Hippocampal formation (tissue), 2 donors: ENCODE data around the gene RPL28.
A peak's percentile ranks its signal among the peaks of the same experiment; 100 is the strongest.
"Not testable (repeated sequence)": the region's sequence is repeated elsewhere in the genome, so short reads cannot be mapped to it uniquely, and the experiment has no call there.

Experiments used
- DNase-seq, 2 donors: peaks; one replicate each; lab custom pipeline; 2025; lab: John Stamatoyannopoulos, UW

Gene RPL28

GRCh38 chr19:55392820-55393761, 7.4 kb downstream of the RPL28 start:
- DNase-seq, result no peak

DNA sequence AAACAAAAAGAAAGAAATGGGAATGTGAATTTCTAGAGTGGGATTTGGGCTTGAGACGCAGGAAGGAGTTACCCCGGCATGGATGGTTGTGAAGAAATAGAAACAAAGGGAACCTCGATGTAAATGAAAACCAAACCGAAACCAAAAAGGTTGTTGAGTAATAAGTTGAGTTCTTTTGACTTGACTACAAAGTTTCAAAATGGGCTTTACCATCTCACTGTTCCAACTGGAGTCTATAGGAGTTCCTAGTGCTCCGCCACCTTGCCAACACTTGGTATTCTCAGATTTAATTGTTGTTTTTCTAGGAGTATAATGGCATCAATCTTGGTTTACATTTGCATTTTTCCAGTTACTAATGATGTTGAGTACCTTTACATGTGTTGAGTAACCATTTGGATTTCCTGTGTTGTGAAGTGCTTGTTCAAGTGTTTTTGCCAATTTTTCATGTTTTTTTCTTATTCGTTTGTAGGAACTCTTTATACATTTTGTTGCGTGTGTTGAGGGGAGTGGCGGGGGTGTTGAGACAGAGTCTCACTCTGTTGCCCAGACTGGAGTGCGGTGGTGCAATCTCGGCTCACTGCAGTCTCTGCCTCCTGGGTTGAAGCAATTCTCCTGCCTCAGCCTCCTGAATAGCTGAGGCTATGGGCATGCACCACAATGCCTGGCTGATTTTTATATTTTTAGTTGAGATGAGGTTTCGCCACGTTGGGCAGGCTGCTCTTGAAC, 12.6 kb downstream of the RPL28 start:
- DNase-seq, result no peak

DNA sequence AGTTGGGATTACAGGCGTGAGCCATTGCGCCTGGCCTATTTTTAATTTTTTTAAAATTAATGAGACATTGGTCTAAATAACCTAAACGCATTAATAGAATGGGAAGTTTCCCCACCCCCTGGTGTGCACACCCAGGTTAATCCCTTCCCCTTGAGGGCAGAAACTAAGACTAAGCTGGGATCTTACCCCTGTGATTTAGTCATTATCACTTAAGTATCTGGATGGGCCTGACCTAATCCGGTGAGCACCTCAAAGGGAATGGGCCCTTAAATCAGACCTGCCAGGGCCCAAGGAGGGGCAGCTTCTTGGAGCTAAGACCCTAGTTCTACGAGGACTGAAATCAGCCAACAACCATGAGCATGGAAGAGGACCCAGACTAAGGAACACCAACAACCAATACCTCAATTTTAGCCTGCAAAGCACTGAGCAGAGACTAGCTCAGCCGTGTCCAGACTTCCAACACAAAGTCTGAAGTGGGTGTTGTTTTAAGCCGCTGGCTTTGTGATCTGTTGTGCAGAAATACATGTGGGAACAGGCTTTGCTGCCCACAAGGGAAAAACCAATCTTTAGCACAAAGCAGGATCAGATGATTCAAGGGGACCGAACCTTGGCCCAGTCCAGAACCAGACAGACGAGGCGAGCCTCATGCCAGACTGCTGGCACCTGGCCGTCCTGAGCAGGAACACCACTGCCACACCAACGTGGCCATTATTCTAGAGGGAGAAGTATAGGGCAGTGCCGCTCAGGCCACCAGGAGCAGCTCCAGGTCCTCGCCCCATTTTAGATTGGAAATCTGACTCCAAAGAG, 14.8 kb downstream of the RPL28 start:
- DNase-seq, result no peak

- DNase-seq, result not testable (repeated sequence)
Observed at GRCh38 chr19:55401390-55401789, 15.7 kb downstream of the RPL28 start.

GRCh38 chr19:55402509-55402908, 16.8 kb downstream of the RPL28 start:
- DNase-seq, result no peak

DNA sequence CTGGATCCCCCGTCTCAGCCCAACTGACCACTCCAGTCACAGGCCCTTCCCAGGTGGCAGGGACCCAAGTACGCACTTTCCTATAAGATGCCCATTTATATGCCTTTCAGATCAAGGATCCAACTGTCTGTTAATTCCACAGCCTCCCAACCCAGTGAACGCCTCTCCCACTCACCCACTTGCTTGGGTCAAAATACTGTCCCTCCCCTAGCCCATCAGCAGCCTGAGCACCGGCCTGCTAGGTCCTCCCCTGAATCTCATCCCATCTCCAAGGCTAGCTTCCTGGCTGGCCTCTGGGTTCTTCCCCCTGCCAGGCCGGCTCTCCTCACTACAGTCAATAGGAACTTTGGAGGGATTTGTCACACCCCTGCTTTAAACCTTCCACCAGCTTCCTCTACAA, 19.9 kb downstream of the RPL28 start:
- no peak for DNase-seq

GRCh38 chr19:55406091-55406825, 20.5 kb downstream of the RPL28 start:
- DNase-seq, result no peak

GRCh38 chr19:55406826-55407549, 21.3 kb downstream of the RPL28 start:
- DNase-seq, result no peak

- DNase-seq, result not testable (repeated sequence)
Observed at GRCh38 chr19:55407550-55407799, 21.7 kb downstream of the RPL28 start, which contains the start of gene UBE2S. Gene UBE2S (minus strand): TSS chr19:55407788. CDS start chr19:55407589, 199 bp downstream.

DNA sequence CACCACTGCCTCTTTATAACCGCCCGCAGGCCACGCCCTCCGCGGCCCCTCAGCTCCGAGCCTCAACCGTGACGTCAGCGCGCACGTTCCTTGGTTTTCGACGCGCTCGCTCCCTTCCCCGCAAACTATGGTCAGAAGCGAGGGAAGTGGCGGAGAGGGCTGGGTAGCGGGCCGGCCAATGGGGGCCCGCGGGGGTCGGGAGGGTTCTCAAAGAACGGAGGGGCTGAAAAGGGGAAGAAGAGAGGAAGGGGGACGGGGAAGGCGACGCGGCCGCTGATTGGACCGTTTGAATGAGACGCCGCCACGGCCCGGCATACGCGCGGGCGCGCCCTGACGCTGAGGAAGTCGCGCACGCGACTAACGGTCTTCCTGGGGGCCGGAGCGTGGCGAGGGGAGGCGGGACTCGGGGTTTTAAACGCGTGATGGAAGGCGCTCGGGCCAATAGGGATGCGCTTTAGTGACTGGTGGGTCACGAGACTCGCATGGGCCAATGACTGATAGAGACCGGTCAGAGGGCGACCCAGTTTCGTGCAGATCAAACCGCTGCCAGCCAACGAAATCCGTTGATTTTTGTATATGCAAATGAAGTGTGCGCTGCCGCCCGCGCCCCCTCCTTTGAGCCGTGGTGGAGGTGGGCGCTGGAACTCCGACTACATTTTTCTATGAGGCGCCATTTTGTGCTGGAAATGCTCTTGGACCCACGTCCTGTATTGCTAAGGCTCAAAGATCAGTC, 22.2 kb downstream of the RPL28 start:
- DNase-seq, result peak; percentile 96 to 98

- DNase-seq, result no peak
Observed at GRCh38 chr19:55408533-55408872, 22.8 kb downstream of the RPL28 start.

GRCh38 chr19:55409179-55409578, 23.4 kb downstream of the RPL28 start:
- not testable (repeated sequence) for DNase-seq

DNA sequence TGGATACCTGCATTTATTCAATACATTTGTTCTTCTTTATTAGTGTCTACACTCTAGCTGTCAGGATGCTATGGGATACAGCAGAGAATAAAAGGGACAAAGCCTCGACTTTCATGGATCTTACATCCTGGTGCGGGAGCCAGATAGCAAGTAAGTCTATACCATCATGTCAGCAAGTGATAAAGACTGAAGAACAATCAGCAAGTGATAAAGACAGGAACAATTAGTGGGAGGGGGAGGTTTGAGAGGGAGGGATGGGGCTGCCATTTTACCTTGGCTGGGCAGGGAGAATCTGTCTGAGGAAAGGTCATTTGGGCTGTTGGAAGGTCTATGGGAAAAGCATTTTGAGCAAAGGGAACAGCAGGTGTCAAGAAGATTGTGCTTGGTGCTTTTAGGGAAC, 24.4 kb downstream of the RPL28 start:
- DNase-seq, result no peak

DNA sequence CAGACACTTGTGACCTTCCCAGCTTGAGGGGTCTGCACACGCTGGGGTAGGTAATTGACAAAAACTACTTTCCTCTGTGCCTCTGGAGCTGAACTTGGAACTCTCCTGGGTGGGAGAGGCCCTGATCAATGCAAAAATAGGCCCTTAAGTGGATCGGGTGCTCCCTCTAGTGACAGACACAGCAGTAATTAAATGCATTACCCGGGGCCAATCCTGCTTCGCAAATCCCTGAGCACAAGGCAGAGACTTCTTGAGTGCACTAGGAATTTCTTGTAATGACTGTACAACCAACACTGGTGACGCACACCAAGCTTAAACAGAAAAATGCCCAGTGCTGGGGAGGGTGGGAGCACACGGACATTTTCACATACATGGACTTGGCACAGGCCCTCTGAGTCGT, 32.5 kb downstream of the RPL28 start:
- peak; percentile 41 to 80 for DNase-seq

- DNase-seq, result no peak
Observed at GRCh38 chr19:55419103-55419502, 33.4 kb downstream of the RPL28 start.

GRCh38 chr19:55419624-55420236, 34.0 kb downstream of the RPL28 start:
- DNase-seq, result peak in 1 of 2 donors; percentile 44

GRCh38 chr19:55421281-55421680, 35.5 kb downstream of the RPL28 start:
- DNase-seq, result not testable (repeated sequence)

DNA sequence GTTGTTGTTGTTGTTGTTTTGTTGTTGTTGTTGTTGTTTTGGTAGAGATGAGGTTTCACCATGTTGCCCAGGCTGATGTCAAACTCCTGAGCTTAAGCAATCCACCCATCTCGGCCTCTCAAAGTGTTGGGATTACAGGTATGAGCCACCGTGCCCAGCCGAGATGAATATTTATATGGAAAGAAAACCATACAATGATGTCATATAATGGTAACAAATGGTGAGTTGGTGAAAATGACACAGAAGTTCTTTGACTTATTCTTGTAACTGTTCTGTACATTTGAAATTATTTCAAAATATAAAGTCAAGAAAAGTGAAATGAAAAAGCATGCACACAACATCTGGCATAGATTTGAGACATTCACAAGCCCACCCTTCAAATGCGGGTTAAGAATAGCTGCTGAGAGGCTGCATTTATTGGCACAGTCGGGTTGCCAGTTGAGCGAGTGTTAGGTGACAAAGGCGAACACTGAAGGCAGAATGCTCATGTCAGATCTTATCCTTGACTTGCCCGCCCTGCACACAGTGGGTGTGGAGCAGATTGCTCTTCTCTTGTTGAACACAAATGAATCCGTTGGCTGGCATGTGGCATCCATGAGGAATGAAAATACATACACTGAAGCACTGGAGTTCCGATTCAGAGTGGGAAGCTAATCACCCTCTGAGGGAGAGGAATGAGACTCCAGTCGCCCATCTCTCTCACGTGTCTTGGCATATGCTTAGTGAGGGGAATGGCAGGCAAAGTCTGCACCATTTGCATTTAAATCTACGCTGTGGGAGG, 37.7 kb downstream of the RPL28 start:
- DNase-seq, result no peak

- DNase-seq, result no peak
Observed at GRCh38 chr19:55424518-55424917, 38.8 kb downstream of the RPL28 start.
